HG02588 (cell line): ENCODE data around the gene CAV3.

Source experiments
- ATAC-seq: cut with Tn5 transposase; IDR thresholded peaks from one replicate; pipeline ENCODE4 v1.9.1; 2021; ENCODE audit warnings: mild to moderate bottlenecking, moderate library complexity; ENCODE audit not compliant: unreplicated experiment

CAV3 gene

GRCh38 chr3:8759038-8759707 lies 25.6 kb downstream of the CAV3 start:
- ATAC-seq, result no peak

- ATAC-seq, result no peak
Measured at GRCh38 chr3:8760091-8760490, 26.5 kb downstream of the CAV3 start.

- ATAC-seq, result no peak
Measured at GRCh38 chr3:8760506-8760905, 26.9 kb downstream of the CAV3 start.

- no peak for ATAC-seq
Measured at GRCh38 chr3:8761866-8762265, 28.3 kb downstream of the CAV3 start.

- no peak for ATAC-seq
Measured at GRCh38 chr3:8762607-8763377, 29.2 kb downstream of the CAV3 start.

GRCh38 chr3:8764528-8764927 lies 30.9 kb downstream of the CAV3 start:
- no peak for ATAC-seq

- ATAC-seq, result no peak
Measured at GRCh38 chr3:8765528-8765927, 31.9 kb downstream of the CAV3 start.

GRCh38 chr3:8766148-8766547 lies 32.5 kb downstream of the CAV3 start:
- ATAC-seq, result no peak

- no peak for ATAC-seq
Measured at GRCh38 chr3:8767256-8767666, 33.7 kb downstream of the CAV3 start.

GRCh38 chr3:8767667-8768363 lies 34.2 kb downstream of the CAV3 start:
- peak; percentile 48 for ATAC-seq

- ATAC-seq, result peak; percentile 32
Measured at GRCh38 chr3:8768364-8769087, 34.9 kb downstream of the CAV3 start.

GRCh38 chr3:8769088-8769822 lies 35.7 kb downstream of the CAV3 start, which contains the start of gene OXTR:
Gene OXTR, minus strand, starts transcription at chr3:8769613. Its CDS starts 1,426 bp downstream, at chr3:8768187.
- ATAC-seq, result peak; percentile 73

GRCh38 chr3:8773941-8774542 lies 40.4 kb downstream of the CAV3 start:
- ATAC-seq, result no peak

GRCh38 chr3:8775181-8775580 lies 41.6 kb downstream of the CAV3 start:
- no peak for ATAC-seq

- no peak for ATAC-seq
Measured at GRCh38 chr3:8775602-8776001, 42.0 kb downstream of the CAV3 start.

- no peak for ATAC-seq
Measured at GRCh38 chr3:8776406-8776805, 42.8 kb downstream of the CAV3 start.

- no peak for ATAC-seq
Measured at GRCh38 chr3:8777201-8777977, 43.8 kb downstream of the CAV3 start.

- no peak for ATAC-seq
Measured at GRCh38 chr3:8777978-8778267, 44.3 kb downstream of the CAV3 start.

- ATAC-seq, result no peak
Measured at GRCh38 chr3:8778475-8778874, 44.9 kb downstream of the CAV3 start.
